NK-92 (cell line): Measurements from ENCODE around the gene SPINK13.
"Not testable (repeated sequence)": the region's sequence is repeated elsewhere in the genome, so short reads cannot be mapped to it uniquely, and the experiment has no call there.

Source experiments
- DNase-seq: peaks from one replicate; lab custom pipeline; 2025; ENCODE audit not compliant: unreplicated experiment; lab: John Stamatoyannopoulos, UW

The SPINK13 gene

GRCh38 chr5:148311484-148311883 lies 42.9 kb downstream of the SPINK13 start:
- DNase-seq: no peak

GRCh38 chr5:148312153-148312552 lies 43.6 kb downstream of the SPINK13 start, which contains the start of gene SPINK7:
Gene SPINK7, plus strand, starts transcription at chr5:148312423. Its CDS starts 61 bp downstream, at chr5:148312484.
- DNase-seq: no peak

GRCh38 chr5:148314187-148314586 lies 45.6 kb downstream of the SPINK13 start:
- DNase-seq: no peak

GRCh38 chr5:148314731-148315130 lies 46.1 kb downstream of the SPINK13 start:
- no peak for DNase-seq

DNA sequence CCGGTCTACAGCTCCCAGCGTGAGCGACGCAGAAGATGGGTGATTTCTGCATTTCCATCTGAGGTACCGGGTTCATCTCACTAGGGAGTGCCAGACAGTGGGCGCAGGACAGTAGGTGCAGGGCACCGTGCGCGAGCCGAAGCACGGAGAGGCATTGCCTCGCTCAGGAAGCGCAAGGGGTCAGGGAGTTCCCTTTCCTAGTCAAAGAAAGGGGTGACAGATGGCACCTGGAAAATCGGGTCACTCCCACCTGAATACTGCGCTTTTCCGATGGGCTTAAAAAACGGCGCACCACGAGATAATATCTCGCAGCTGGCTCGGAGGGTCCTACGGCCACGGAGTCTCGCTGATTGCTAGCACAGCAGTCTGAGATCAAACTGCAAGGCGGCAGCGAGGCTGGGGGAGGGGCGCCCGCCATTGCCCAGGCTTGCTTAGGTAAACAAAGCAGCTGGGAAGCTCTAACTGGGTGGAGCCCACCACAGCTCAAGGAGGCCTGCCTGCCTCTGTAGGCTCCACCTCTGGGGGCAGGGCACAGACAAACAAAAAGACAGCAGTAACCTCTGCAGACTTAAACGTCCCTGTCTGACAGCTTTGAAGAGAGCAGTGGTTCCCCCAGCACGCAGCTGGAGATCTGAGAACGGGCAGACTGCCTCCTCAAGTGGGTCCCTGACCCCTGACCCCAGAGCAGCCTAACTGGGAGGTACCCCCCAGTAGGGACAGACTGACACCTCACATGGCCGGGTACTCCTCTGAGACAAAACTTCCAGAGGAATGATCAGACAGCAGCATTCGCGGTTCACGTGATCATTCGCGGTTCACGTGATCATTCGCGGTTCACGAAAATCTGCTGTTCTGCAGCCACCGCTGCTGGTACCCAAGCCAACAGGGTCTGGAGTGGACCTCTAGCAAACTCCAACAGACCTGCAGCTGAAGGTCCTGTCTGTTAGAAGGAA lies 51.7 kb downstream of the SPINK13 start:
- DNase-seq: not testable (repeated sequence)

DNA sequence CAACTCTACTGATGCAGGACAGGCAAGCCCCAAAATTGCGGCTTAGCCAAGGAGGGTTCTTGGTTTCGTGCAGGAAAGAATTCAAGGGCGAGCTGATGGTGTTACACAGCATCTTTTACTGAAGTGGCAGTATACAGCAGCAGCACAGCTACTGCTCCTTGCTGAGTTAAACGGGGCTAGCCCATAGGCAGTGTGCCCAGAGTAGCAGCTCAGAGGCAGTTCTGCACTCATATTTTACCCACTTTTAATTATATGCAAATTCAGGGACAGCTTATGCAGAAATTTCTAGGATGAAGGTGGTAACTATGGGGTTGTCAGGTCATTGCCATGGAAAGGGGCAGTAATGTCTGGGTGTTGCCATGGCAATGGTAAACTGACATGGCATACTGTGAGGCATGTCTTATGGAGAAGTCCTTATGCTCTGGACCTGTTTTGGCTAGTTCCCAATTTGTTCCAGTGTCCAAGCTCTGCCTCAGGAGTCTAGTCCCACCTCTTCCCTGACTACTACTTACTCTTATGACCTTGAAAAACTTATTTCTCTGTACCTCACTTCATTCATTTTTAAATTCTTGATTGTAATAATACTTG lies 64.8 kb downstream of the SPINK13 start:
- DNase-seq: no peak

GRCh38 chr5:148335259-148335658 lies 66.7 kb downstream of the SPINK13 start, which contains the start of gene SPINK9:
Gene SPINK9, plus strand, starts transcription at chr5:148335559. Its CDS starts 55 bp downstream, at chr5:148335614.
- no peak for DNase-seq
